Measurements from ENCODE around the gene RPAP3.

The RPAP3 gene, protein sequence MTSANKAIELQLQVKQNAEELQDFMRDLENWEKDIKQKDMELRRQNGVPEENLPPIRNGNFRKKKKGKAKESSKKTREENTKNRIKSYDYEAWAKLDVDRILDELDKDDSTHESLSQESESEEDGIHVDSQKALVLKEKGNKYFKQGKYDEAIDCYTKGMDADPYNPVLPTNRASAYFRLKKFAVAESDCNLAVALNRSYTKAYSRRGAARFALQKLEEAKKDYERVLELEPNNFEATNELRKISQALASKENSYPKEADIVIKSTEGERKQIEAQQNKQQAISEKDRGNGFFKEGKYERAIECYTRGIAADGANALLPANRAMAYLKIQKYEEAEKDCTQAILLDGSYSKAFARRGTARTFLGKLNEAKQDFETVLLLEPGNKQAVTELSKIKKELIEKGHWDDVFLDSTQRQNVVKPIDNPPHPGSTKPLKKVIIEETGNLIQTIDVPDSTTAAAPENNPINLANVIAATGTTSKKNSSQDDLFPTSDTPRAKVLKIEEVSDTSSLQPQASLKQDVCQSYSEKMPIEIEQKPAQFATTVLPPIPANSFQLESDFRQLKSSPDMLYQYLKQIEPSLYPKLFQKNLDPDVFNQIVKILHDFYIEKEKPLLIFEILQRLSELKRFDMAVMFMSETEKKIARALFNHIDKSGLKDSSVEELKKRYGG

DNA sequence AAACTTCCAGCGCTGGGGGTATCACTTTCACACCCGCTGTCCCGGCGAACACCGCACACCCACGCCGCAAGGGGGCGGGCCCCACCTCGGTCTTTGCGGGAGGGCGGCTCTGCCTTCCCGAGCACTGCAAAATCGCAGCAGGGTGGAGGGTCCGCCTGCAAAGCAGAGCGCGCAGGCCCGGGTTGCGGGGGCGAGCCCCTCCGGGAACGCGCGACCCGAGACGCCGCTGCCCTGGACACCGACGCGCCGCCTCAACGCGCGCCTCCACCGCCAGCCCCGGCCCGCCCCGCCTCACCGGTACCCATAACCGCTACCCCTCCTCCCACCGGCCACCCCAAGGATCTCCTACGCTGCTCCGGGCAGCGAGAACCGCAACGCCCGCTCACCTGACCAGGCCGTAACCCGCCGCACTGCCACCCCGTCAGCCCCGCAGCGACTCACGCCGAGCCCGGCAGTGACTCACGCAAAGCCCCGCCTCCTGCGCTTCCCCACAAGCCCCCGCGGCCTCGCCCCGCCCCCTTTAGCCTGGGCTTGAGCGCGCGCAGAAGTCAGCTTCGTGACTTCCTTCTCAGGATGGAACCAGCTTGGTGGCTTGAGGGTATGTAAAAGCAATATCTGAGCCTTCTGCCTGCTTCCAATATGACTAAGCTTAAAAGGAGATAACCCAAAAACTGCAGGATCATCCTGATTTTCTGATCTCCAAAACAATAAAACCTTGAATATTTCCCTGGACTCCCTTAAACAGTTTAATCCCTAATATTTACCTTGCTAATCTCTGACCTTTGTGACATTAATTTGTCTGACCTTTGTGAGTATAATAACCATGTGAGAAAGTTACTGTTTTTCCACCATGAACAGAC is at the start of gene RPAP3:
RPAP3 (minus strand) TSS at position 465 of the 860 bp plus-strand sequence. CDS start 3,190 bp downstream, outside the sequence.
- peak; percentile 99 for DNase-seq

- no peak for DNase-seq
Measured at GRCh38 chr12:47754881-47755280, 49.1 kb upstream of the RPAP3 start.

- DNase-seq: no peak
Measured at GRCh38 chr12:47754126-47754525, 48.3 kb upstream of the RPAP3 start.

DNA sequence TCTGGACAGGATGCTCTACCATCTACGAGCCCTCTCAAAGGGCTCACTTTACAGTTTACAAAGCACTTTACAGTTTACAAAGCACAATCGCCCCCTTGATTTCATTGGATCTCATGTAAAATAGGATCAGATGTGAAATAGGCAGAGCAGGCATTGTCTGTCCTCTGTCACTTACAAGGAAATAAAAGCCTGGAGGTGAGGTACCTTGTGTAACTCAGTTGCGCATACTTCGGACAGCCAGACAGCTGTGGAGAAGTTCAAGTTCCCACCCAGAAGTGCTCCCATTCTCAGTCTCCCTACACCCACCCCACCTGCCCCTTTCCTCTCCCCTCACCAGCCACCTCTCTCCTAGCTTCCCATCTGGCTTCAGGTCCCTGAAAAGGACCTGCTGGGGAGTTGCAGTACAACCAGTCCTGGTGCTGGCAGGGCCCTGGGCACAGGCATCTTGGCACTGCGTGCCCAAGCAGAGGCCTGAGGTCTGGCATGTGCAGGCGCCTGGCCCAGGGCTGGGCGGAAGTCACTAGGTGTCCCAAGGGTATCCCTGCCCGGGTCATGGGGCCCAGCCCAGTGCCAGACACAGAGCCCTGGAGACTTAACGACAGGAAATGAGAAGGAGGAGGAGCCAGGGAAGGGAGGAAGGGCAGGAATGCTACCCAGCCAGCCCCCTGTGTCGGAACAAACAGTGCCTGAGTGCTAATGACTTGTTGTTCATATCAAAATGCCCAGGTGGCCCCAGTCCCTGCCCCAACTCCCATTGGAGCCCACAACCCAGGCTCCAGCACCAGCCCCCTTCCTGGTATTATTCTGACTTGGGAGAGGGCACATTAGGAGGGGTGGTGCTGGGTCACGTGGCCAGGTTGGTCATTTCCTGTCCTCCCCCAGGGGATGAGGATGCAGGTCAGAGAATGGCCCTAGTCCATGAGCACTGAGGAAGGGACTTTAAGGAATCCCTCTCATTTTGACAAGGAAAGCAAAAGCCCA is 47.5 kb upstream of the RPAP3 start:
- DNase-seq: no peak

DNA sequence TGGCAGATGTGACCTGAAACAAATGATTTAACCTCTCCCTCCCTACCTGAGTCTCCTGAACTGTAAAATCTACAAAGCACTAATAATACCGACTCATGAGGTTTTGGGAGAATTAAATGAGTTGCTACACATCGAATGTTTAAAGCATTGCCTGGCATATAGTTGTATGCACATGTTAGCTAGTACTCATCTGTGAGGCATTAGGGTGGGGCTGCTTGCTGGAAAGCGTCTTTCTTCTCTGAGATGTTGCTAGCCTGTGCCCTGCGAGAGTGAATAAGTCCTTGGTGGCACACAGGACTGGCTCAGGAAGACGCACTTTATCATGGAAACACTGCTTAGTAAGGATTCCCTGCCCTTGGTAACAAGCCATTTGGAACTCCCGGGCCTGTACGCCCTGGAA is 46.7 kb upstream of the RPAP3 start:
- DNase-seq: no peak

GRCh38 chr12:47752121-47752520 is 46.3 kb upstream of the RPAP3 start:
- no peak for DNase-seq

GRCh38 chr12:47751561-47751960 is 45.7 kb upstream of the RPAP3 start:
- no peak for DNase-seq

GRCh38 chr12:47750916-47751470 is 45.2 kb upstream of the RPAP3 start:
- DNase-seq: no peak

- DNase-seq: no peak
Measured at GRCh38 chr12:47750229-47750798, 44.5 kb upstream of the RPAP3 start.

DNA sequence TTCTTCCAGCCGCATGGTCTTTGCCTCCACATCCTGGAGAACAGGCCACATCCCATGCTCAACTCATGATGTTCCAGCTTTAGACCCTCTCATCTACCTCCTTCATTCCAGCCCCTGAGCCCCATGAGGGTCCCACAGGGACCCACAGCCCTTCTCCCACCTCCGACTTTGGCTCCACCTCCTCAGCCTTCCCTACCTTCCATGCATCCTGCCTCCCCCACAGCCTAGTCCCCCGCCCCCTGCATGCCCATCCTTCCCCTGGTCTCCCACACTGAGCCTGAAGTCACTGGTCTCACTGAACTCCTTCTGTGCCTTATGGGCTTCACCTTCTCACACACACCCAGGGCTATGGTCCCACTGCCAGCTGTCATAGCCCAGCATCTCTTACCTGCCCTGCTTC is 43.1 kb upstream of the RPAP3 start:
- no peak for DNase-seq

DNA sequence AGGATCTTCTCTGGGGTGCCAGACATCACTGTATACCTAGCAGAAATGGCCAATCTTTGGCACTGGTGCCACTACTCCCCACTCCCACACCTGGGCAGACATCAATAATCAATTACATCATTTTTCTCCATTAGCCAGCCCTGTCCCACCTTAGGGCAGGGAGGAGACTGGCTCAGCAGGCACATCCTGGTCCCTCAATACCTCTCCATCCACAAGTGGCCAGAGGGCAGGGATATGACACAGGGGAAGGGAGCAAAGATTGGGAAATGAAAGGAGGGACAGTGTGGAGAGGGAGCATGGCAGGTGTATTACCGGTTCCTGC is 42.6 kb upstream of the RPAP3 start:
- DNase-seq: no peak

DNA sequence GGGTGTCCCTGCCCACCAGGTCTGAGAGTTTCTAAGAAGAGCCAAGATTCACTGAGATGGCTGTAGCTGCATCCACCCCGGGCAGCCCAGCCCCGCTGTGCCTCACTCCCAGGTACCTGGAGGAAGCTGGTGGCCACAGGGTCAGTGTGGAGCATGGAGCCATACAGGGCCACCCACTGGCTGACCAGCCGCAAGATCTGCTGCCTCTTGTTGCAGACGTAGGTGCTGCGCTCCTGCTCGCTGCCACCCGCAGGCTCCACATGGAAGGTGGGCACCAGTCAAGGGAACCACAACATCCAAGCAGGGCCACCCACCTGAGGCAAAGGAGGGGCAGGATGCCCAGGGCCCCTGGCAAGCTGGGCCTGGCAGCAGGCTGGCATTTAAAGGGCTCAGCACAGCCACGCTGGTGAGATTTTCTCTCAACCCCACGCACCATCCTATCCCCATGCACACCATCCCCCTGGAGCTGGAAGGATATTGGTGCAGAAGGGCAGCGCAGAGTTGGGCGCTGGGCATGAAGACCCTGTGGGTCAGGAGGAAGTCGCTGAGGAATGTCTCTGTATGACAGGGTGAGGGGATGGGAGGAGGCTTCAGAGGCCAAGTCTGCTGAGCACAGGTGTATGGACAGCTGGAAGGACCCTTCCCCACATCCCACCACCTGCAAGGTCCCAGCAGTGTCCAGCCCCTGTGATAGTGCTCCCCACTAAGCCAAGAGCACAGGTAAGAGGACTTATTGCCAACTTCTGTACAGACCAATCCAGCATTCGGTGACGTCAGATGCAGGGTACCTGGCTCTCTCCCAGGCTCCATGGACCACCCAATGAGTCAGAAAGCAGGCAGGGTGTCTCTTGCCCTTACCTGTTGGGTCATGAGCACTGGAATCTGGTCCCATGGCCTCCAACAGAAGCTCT is 42.0 kb upstream of the RPAP3 start:
- no peak for DNase-seq

- peak; percentile 34 for DNase-seq
Measured at GRCh38 chr12:47747126-47747525, 41.3 kb upstream of the RPAP3 start.

DNA sequence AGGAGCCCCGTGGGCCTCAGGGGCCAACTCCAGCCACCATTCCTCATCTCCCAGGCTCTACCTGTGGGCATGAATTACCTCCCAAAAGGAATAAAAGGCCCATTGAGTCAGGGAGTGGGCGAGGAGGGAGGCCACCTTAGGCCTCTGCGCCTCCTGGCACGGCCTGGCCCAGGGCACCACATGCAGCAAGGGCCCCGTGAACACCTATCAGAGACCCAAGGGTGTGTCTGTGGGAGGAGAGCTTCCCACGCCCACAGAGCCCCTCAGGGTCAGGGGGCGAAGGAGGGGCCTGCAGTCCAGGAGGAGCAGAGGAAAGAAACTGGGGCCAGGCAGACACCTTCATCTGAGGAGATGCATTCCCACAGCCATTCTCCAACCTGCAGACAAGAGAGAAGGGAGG is 40.7 kb upstream of the RPAP3 start:
- DNase-seq: no peak

GRCh38 chr12:47746073-47746472 is 40.2 kb upstream of the RPAP3 start:
- no peak for DNase-seq

- no peak for DNase-seq
Measured at GRCh38 chr12:47745485-47746041, 39.7 kb upstream of the RPAP3 start.

GRCh38 chr12:47744778-47745436 is 39.1 kb upstream of the RPAP3 start:
- DNase-seq: no peak

DNA sequence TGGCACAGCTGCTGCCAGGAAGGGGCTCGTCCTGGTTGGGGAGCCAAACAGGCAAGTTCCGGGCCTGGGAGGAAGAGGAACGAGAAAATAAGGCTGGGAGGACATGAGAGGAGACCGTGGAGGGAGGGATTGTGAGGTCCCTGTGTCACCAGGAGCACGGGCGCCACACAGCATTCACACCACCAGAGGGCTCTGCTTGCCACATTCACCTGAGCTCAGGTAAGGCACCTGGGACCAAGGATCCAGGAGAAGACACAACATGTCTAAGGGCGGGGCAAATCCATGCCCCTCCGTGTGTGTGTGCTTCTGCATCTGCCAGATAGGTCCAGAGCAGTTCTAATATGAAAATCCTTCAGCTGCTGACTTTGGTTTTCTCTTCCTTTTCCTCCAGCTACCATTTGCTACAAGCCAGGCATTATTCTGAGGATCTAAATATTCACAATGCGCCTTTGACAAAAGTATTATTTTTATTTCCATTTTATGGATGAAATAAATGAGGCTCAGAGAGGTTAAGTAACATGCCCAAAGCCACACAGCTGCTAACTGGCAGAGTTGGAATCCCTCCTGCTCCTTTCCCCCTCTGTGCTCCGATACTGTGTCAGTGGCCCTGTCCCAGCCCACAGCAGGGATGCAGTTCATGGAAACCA is 38.3 kb upstream of the RPAP3 start:
- DNase-seq: peak; percentile 28

DNA sequence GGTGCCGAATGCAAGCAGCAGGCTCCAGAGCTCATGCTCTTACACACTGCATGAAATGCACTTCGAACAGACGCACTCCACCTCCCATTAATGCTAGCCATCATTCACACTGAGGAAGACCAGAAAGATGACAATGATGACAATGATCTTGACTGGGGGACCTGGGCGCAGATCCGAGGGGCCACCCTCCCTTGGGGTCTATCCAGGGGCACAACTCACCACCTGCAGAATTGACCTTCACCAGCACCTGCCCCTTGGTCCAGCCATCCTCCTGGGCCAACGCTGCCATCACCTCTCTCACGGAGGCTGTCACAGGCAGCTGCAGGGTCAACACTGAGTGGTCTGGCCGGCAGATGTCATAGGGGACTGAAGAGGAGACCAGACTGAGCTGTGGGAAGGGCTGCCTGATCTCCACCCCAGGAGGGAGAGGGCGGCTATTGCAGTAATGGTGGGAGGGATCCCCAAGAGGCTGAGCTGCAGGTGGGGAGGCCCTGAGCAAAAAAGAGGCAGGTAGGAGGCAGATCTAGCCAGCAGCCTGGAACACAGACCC is 37.6 kb upstream of the RPAP3 start:
- DNase-seq: no peak

Data from hematopoietic multipotent progenitor cell treated with erythropoietin and hydrocortisone succinate and interleukin-3 and kit ligand, for 4 days (in vitro differentiated cells).